Measurements from ENCODE around the gene VARS1.
"Not testable (repeated sequence)": the region's sequence is repeated elsewhere in the genome, so short reads cannot be mapped to it uniquely, and the experiment has no call there.

The VARS1 gene

GRCh38 chr6:31822036-31822821 is 26.7 kb upstream of the VARS1 start:
- FAIRE-seq, result no peak

GRCh38 chr6:31821301-31822035 is 25.9 kb upstream of the VARS1 start:
- DNase-seq (ENCODE audit: insufficient read length, low spot score), result peak; percentile 59
- FAIRE-seq, result peak; percentile 66
- no peak for TF ChIP-seq PAX5 (IDR thresholded peaks at IDR 0.05; ENCODE audit: insufficient read depth, low read length, severe bottlenecking)
- peak; percentile 65 for TF ChIP-seq TAF1 (IDR thresholded peaks at IDR 0.05; ENCODE audit: low read depth, low read length)
- TF ChIP-seq POLR2A (IDR thresholded peaks at IDR 0.05; ENCODE audit: low read depth, low read length), result peak; percentile 83
- TF ChIP-seq POLR2AphosphoS5 (IDR thresholded peaks at IDR 0.05; ENCODE audit: low read depth, low read length), result peak; percentile 77
- TF ChIP-seq POU2F2 (IDR thresholded peaks at IDR 0.05; ENCODE audit: low read depth, low read length), result peak; percentile 42

More at GRCh38 chr6:31822036-31822821, 26.7 kb upstream of the VARS1 start:
- TF ChIP-seq POLR2AphosphoS5 (IDR thresholded peaks at IDR 0.05; ENCODE audit: low read depth, low read length), result no peak; the same call in 1 of the 2 replicates
- DNase-seq (ENCODE audit: insufficient read length, low spot score), result peak; percentile 44

GRCh38 chr6:31820399-31820798 is 24.8 kb upstream of the VARS1 start:
- FAIRE-seq; DNase-seq (ENCODE audit: insufficient read length, low spot score): not testable (repeated sequence)

- FAIRE-seq (no peak), DNase-seq (ENCODE audit: insufficient read length, low spot score) (no peak)
- TF ChIP-seq POLR2A (IDR thresholded peaks at IDR 0.05; ENCODE audit: low read depth, low read length) (no peak), TAF1 (IDR thresholded peaks at IDR 0.05; ENCODE audit: low read depth, low read length) (no peak), POLR2AphosphoS5 (IDR thresholded peaks at IDR 0.05; ENCODE audit: low read depth, low read length) (no peak), SPI1 (IDR thresholded peaks at IDR 0.05; ENCODE audit: low read depth, low read length) (no peak)
Measured at GRCh38 chr6:31819871-31820299, 24.3 kb upstream of the VARS1 start.

GRCh38 chr6:31817929-31818511 is 22.5 kb upstream of the VARS1 start:
- FAIRE-seq; DNase-seq (ENCODE audit: insufficient read length, low spot score): not testable (repeated sequence)

GRCh38 chr6:31817133-31817928 is 21.8 kb upstream of the VARS1 start:
- DNase-seq (ENCODE audit: insufficient read length, low spot score), result not testable (repeated sequence)
- FAIRE-seq, result peak; percentile 87

GRCh38 chr6:31815025-31815838 is 19.7 kb upstream of the VARS1 start, which contains the start of the genes HSPA1A and HSPA1L:
HSPA1A (plus strand) TSS chr6:31815543; CDS start chr6:31815757, 214 bp downstream.
HSPA1L (minus strand) TSS chr6:31815283; CDS start chr6:31811972, 3,311 bp downstream.
- TF ChIP-seq TAF1 (IDR thresholded peaks at IDR 0.05; ENCODE audit: low read depth, low read length) (peak; percentile 32; the same call in 1 of the 2 replicates), POLR2AphosphoS5 (IDR thresholded peaks at IDR 0.05; ENCODE audit: low read depth, low read length) (peak; percentile 70), PAX5 (IDR thresholded peaks at IDR 0.05; ENCODE audit: insufficient read depth, low read length, severe bottlenecking) (no peak), POLR2A (IDR thresholded peaks at IDR 0.05; ENCODE audit: low read depth, low read length) (peak; percentile 71), POU2F2 (IDR thresholded peaks at IDR 0.05; ENCODE audit: low read depth, low read length) (0 out of 2 replicates have a peak, but pooled peaks have one; percentile 13), SPI1 (IDR thresholded peaks at IDR 0.05; ENCODE audit: low read depth, low read length) (no peak)
- DNase-seq (ENCODE audit: insufficient read length, low spot score), result peak; percentile 47
- no peak for FAIRE-seq

GRCh38 chr6:31814677-31815024 is 19.1 kb upstream of the VARS1 start:
- DNase-seq (ENCODE audit: insufficient read length, low spot score) (peak; percentile 68), FAIRE-seq (no peak)
- TF ChIP-seq PAX5 (IDR thresholded peaks at IDR 0.05; ENCODE audit: insufficient read depth, low read length, severe bottlenecking) (no peak), POLR2AphosphoS5 (IDR thresholded peaks at IDR 0.05; ENCODE audit: low read depth, low read length) (no peak), POU2F2 (IDR thresholded peaks at IDR 0.05; ENCODE audit: low read depth, low read length) (no peak), TAF1 (IDR thresholded peaks at IDR 0.05; ENCODE audit: low read depth, low read length) (no peak), POLR2A (IDR thresholded peaks at IDR 0.05; ENCODE audit: low read depth, low read length) (no peak), SPI1 (IDR thresholded peaks at IDR 0.05; ENCODE audit: low read depth, low read length) (no peak)

- no peak for DNase-seq (ENCODE audit: insufficient read length, low spot score)
- FAIRE-seq, result no peak
- TF ChIP-seq POLR2A (IDR thresholded peaks at IDR 0.05; ENCODE audit: low read depth, low read length) (no peak), SPI1 (IDR thresholded peaks at IDR 0.05; ENCODE audit: low read depth, low read length) (no peak), POU2F2 (IDR thresholded peaks at IDR 0.05; ENCODE audit: low read depth, low read length) (no peak), POLR2AphosphoS5 (IDR thresholded peaks at IDR 0.05; ENCODE audit: low read depth, low read length) (no peak), TAF1 (IDR thresholded peaks at IDR 0.05; ENCODE audit: low read depth, low read length) (no peak), PAX5 (IDR thresholded peaks at IDR 0.05; ENCODE audit: insufficient read depth, low read length, severe bottlenecking) (no peak)
Measured at GRCh38 chr6:31813465-31813849, 17.9 kb upstream of the VARS1 start.

Measured in GM12891 (cell line).